GM18517 (cell line): ENCODE measurements around the gene SPOCK3.
"Not testable (repeated sequence)": the region's sequence is repeated elsewhere in the genome, so short reads cannot be mapped to it uniquely, and the experiment has no call there.

Experiments used
- ATAC-seq: cut with Tn5 transposase; IDR thresholded peaks from one replicate; pipeline ENCODE4 v1.9.1; 2021; ENCODE audit warnings: mild to moderate bottlenecking, moderate library complexity; ENCODE audit not compliant: unreplicated experiment

SPOCK3 gene

GRCh38 chr4:166968219-166968618 is 266.1 kb downstream of the SPOCK3 start:
- not testable (repeated sequence) for ATAC-seq

- ATAC-seq = no peak
Observed at GRCh38 chr4:166965562-166965961, 268.7 kb downstream of the SPOCK3 start.

GRCh38 chr4:166957451-166957850 is 276.8 kb downstream of the SPOCK3 start:
- ATAC-seq = no peak

GRCh38 chr4:166956484-166956883 is 277.8 kb downstream of the SPOCK3 start:
- ATAC-seq = no peak

- peak; percentile 59 for ATAC-seq
Observed at GRCh38 chr4:166941629-166942028, 292.7 kb downstream of the SPOCK3 start.

- no peak for ATAC-seq
Observed at GRCh38 chr4:166930464-166930863, 303.8 kb downstream of the SPOCK3 start.

- ATAC-seq = no peak
Observed at GRCh38 chr4:166924424-166924823, 309.9 kb downstream of the SPOCK3 start.

GRCh38 chr4:166913926-166914325 is 320.4 kb downstream of the SPOCK3 start:
- ATAC-seq = no peak

GRCh38 chr4:166903408-166903807 is 330.9 kb downstream of the SPOCK3 start:
- no peak for ATAC-seq

GRCh38 chr4:166902941-166903340 is 331.4 kb downstream of the SPOCK3 start:
- no peak for ATAC-seq

GRCh38 chr4:166896254-166896653 is 338.0 kb downstream of the SPOCK3 start:
- peak; percentile 89 for ATAC-seq

- no peak for ATAC-seq
Observed at GRCh38 chr4:166895771-166896170, 338.5 kb downstream of the SPOCK3 start.

- no peak for ATAC-seq
Observed at GRCh38 chr4:166887457-166887856, 346.8 kb downstream of the SPOCK3 start.

- ATAC-seq = no peak
Observed at GRCh38 chr4:166886718-166887117, 347.6 kb downstream of the SPOCK3 start.

GRCh38 chr4:166882221-166882620 is 352.1 kb downstream of the SPOCK3 start:
- ATAC-seq = no peak

GRCh38 chr4:166875821-166876220 is 358.5 kb downstream of the SPOCK3 start:
- no peak for ATAC-seq

GRCh38 chr4:166862032-166862431 is 372.3 kb downstream of the SPOCK3 start:
- ATAC-seq = no peak

- not testable (repeated sequence) for ATAC-seq
Observed at GRCh38 chr4:166850398-166850797, 383.9 kb downstream of the SPOCK3 start.

GRCh38 chr4:166846939-166847338 is 387.4 kb downstream of the SPOCK3 start:
- ATAC-seq = no peak

- no peak for ATAC-seq
Observed at GRCh38 chr4:166842795-166843261, 391.5 kb downstream of the SPOCK3 start.

- ATAC-seq = peak; percentile 88
Observed at GRCh38 chr4:166839615-166840251, 394.6 kb downstream of the SPOCK3 start.

GRCh38 chr4:166838975-166839614 is 395.2 kb downstream of the SPOCK3 start:
- peak; percentile 75 for ATAC-seq

GRCh38 chr4:166836865-166837264 is 397.4 kb downstream of the SPOCK3 start:
- ATAC-seq = no peak
